Fibroblast of the aortic adventitia (primary cell): ENCODE results near the gene IQCF2. TPM values are rescaled to one million over a fixed set of nuclear protein-coding genes. Genes with fewer than 3 reads are reported as not detected.

Experiments used
- DNase-seq: peaks from one replicate; pipeline ENCODE4 v3.0.0-alpha.2; 2010; ENCODE audit warnings: low read depth
- H3K4me3 ChIP-seq: 2 replicates; pipeline ENCODE4 v1.5.1; 2011; ENCODE audit warnings: low read depth, mild to moderate bottlenecking, control low read depth, low read length, moderate library complexity
- CTCF ChIP-seq: IDR thresholded peaks from 2 replicates; pipeline ENCODE4 v1.5.1; 2011; ENCODE audit warnings: mild to moderate bottlenecking, low read length, control low read depth, inconsistent platforms; ENCODE audit not compliant: insufficient read depth
- total RNA-seq: library from RNA; depleted of rRNA; stranded (reverse); fragments of >200 nt; gene quantifications from 2 replicates; pipeline ENCODE4 v1.2.3, GENCODE V29; 2012; ENCODE audit warnings: low replicate concordance

Gene IQCF2
- total RNA-seq, 1 donor = not detected

- TF ChIP-seq CTCF = no peak
- no peak for DNase-seq
- no peak overlapping the region for H3K4me3 ChIP-seq
These were observed 14.8 kb downstream of the IQCF2 start for GRCh38 chr3:51876186-51876585.

DNA sequence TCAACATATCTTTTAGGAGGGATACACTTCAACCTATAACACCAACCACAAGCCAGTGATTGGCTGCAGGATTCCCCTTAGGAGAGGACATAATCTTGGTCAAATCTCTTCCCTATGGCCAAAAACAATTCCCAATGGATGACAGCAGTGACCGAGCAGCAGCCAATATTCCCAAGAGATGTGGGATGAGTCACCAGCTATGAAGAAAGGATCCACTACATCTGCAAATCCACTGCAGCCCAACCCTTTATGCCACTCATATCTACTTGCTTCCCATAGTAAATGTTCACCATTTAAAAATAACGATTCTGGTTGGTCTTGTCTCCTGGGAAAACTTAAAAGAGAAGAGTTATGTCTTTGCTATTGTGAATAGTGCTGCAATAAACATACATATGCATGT is 18.5 kb downstream of the IQCF2 start:
- DNase-seq = no peak
- TF ChIP-seq CTCF = no peak
- H3K4me3 ChIP-seq = no peak overlapping the region

GRCh38 chr3:51886447-51886846 is 25.0 kb downstream of the IQCF2 start:
- DNase-seq = no peak
- no peak overlapping the region for H3K4me3 ChIP-seq
- TF ChIP-seq CTCF = no peak

DNA sequence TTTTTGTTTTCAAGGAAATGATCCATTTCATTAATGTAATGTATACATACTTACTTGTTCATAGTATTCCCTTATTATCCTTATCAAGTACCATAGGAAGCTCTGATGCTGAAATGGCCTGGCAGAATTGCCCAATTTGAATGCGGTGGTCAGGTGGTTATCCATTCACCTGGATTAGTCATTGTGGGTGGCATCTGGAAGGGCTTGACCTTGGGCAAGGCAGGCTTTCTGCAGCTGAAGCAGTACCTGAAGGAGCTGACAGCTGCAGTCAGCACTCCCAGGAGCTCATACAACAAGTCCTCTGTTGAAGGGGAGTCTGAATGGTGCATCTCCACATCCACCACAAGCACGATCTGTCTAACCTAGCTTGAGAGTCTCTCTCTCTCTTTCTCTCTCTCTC is 26.2 kb downstream of the IQCF2 start:
- no peak for TF ChIP-seq CTCF

GRCh38 chr3:51888463-51889105 is 27.2 kb downstream of the IQCF2 start:
- no peak for TF ChIP-seq CTCF
- no peak for DNase-seq
- no peak overlapping the region for H3K4me3 ChIP-seq

More for the DNA sequence above, 26.2 kb downstream of the IQCF2 start:
- DNase-seq = no peak
- no peak overlapping the region for H3K4me3 ChIP-seq

DNA sequence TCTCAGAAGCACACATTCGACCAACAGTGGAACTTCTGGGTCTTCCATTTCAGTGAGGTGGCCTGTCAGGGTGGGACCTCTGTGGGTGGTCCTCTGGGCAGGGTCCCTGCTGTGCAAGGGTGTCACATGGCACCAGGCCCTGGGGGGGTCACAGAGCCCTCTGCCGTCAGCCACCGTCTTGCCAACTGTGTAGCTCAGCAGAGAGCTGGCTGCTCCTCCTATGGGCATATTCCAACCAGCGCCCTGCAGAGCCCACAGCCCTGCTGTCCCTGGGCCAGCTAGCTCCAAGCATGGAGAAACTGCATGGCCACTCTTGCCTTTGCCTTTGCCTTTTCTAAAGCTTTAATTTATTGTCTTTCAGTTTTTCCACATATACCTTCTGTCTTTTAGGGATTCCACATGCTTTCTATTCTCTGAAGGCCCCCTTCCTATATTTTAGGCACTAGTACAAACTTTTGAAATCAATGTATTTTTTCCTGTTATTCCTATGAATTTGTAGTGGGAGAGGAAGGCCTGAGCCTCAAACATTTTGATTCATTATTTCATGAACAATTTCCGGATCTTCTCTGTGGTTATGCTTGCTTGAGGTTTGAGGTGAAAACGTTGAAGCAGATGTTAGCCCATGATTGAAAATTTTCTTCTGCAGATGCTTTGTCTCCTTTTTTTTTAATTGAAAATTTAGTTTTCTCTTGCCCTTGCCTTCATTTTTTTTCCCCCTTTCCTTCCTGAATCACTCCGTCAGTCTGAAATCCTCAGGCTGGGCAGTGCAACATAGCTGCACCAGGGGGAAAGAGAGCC is 30.0 kb downstream of the IQCF2 start:
- TF ChIP-seq CTCF = no peak
- no peak overlapping the region for H3K4me3 ChIP-seq
- DNase-seq = no peak
